HG03354 (cell line): Measurements from ENCODE around the gene SLC25A51.

Experiments used
- ATAC-seq: cut with Tn5 transposase; IDR thresholded peaks from one replicate; pipeline ENCODE4 v1.9.1; 2021; ENCODE audit warnings: mild to moderate bottlenecking; ENCODE audit not compliant: unreplicated experiment, poor library complexity, severe bottlenecking

Gene SLC25A51, protein sequence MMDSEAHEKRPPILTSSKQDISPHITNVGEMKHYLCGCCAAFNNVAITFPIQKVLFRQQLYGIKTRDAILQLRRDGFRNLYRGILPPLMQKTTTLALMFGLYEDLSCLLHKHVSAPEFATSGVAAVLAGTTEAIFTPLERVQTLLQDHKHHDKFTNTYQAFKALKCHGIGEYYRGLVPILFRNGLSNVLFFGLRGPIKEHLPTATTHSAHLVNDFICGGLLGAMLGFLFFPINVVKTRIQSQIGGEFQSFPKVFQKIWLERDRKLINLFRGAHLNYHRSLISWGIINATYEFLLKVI

DNA sequence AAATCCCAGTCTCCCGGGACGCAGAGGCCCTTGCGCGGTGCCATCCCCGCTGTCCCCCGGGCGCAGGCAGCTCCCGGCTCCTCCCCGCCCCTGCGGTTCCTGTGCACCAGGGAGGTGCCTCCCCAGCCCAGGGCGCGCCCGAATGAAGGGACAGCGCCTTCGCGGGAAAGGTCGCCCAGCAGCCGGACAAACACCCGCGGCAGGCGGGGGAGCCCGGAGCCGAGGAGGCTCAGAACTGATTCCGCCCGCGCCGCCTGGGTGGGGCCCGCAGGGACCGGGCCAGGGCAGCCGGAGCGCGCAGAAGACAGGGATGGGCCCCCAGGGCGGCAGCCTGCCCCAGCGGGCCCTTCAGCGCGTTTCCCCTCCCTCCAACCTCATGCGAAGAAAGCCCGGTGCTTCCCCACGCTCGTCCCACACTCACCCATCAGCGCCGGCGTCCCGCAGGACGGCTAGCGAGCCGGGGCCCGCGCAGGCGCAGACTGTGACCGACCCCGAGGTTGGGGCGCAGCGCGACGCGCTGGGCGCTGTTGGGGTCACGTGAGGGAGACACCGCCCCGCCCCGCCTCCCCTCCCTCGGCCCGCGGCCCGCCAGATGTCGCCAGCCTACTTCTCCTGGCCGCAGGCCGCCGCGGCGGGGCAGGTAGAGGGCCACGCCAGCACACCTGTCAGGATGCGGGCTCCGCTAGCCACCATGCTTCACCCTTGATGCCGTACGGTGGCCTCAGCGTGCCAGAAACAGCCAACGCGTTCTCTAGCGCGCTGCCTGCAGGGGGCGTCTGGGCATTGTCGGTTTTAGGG, at the start of gene SLC25A51:
Gene SLC25A51 (minus strand): TSS at position 481 of the 798 bp plus-strand sequence. CDS start 15,577 bp downstream, outside the sequence.
- peak; percentile 86 for ATAC-seq

DNA sequence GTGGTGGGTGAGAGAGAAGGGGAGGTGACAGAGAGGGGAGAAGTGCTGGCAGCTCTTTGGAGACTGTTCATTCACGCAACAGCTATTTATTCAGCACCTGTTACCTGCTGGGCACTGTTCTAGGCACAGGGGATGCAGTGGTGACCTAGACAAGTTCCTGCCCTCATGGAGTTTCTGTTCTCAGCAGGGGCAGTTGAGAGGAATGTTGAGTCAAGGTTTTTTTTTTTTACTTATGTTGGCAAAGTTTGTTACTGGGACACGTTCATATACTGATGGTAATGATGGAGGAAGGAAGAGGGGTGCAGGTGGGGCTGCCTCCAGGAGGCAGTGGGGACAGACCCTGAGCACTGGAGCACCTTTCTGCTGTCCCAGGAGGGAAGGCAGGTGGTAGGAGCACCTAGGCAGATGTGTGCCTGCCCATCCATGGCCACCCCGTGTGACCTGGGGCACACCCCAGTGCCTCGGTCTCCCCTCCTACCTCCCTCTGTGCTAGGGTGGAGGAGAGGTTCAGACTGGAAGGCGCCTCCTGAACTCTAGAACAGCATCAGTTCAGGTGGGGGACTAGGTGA, 49.4 kb upstream of the SLC25A51 start:
- no peak for ATAC-seq

- no peak for ATAC-seq
Measured at GRCh38 chr9:37952731-37953130, 48.8 kb upstream of the SLC25A51 start.

GRCh38 chr9:37951671-37952449, 47.9 kb upstream of the SLC25A51 start:
- no peak for ATAC-seq

DNA sequence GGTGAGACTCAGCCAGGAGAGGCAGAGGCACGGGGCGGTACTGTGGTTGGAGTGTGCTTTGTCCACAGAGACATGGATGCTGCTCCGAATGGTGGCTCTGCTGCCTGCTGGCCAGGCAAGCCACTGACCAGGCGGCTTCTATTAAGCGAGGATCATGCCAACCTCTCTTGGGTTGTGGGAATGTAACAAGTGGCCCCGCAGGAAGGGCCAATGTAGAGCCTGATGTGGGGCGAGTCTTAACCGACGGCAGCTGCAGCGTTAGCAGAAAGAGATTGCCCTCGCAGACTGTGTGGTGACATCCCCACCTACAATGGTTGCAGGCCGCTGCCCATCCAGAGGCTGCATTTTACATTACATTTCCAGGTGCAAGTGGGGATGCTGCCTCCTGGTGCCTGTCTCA, 46.6 kb upstream of the SLC25A51 start:
- no peak for ATAC-seq

DNA sequence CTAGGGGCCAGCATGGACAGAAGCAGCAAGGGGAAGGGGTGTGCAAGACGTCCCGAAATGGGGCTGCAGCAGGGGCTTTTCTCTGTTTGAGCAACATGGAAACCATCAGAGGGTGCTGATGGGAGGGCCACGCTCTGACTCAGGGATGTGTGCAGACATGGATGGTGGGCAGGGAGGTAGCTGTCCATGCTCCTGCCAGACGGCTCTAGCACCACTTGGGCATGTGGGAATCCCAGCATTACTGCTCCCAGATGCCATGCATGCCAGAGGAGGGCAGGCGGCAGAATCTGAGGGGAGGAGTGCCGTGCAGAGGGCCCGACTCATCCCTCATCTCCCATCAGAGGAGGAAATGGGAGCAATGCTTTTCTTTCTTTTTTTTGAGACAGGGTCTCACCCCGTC, 45.6 kb upstream of the SLC25A51 start:
- no peak for ATAC-seq

GRCh38 chr9:37948417-37948980, 44.6 kb upstream of the SLC25A51 start:
- no peak for ATAC-seq

- no peak for ATAC-seq
Measured at GRCh38 chr9:37947977-37948376, 44.0 kb upstream of the SLC25A51 start.

DNA sequence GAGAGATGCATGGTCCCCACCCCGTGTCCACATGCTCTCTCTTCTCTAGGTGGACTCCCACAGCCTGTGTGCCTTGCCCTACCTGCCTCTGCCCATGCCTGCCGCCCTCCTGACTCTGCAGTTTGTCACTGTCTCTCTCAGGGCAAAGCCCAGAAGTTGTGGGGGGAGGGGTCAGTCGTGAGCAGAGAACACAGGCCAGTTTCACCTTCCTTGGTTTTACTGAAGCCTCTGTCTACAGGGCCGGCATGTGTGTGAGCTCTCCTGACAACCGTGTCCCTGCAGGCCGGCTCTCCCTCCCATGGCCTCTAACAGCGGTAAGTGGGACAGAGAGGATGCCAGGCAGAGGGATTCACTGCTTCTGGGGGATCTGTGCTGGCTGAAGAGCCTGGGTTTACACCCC, 43.5 kb upstream of the SLC25A51 start:
- ATAC-seq: no peak

DNA sequence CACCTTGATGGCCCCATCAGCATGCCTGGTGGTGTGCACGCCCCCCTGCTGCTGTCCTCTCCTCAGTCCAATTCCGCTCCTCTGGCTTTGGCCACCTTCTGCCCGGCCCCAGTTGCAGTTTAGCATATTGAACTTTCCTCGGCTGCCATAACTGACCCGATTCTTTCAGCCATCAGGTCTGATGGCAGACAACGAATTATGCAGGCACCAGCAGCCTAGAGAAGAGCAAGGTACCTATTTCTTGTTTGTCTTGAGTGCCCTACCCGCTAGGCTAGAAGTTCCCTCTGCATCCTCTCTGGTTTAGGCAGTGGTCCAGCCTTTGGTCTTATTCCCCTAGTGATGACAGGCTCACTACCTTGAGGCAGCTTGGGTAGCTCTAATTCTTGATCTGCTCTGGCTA, 43.0 kb upstream of the SLC25A51 start:
- ATAC-seq: no peak

GRCh38 chr9:37946041-37946440, 42.1 kb upstream of the SLC25A51 start:
- no peak for ATAC-seq

- ATAC-seq: no peak
Measured at GRCh38 chr9:37944671-37945481, 40.9 kb upstream of the SLC25A51 start.

- no peak for ATAC-seq
Measured at GRCh38 chr9:37944266-37944650, 40.3 kb upstream of the SLC25A51 start.

GRCh38 chr9:37943345-37944265, 39.7 kb upstream of the SLC25A51 start:
- no peak for ATAC-seq

DNA sequence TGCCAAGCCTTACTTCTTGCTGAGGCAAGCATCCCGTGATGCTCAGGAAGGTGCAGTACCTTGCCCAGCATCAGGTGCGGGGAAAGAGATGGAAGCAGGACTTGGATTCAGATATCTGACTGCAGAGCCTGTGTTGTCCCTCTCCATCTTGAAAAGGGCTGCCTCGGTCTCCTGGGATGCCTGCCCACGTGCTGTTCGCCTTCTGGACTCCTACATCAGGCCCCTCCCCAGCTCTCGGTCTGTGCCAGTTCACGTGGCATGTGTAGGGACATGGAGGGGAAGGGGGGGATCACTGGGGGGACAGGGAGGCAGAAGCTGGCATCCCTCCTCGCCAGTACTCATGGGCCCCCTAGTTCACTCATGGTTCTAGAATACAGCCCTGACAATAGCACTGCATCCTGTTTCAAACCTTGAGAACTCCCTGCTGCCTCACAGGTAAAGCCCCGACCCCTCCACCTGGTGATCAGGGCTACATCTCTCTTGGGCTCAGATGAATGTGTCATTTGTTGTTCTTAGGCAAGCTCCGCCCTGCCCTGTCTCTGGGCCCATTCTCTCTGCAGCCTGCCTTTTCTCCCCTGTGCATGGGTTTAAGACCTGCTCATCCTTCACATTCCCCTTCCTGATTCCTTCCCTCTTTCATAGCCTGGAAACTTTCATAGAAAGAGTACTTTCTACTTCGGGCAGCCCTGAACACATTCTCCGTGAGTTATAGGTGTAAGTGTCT, 38.9 kb upstream of the SLC25A51 start:
- ATAC-seq: no peak

DNA sequence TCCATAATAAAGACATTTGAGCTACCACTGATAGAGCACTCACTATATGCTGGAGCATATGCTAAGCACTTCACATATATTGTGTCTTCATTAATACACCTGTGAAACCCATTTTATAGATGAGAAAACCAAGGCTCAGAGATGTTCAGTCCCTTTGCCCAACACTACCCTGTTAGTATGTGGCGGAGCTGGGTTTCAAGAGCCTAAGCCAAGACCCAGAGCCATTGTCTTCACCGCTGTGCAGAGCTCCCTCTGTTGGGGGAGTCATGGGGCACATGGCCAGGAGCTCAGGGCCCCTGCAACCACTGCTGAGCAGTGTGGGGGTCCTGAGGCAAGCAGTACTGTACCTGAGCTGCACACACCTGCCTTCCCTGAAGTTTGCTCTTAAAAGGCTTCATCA, 37.3 kb upstream of the SLC25A51 start:
- ATAC-seq: no peak

DNA sequence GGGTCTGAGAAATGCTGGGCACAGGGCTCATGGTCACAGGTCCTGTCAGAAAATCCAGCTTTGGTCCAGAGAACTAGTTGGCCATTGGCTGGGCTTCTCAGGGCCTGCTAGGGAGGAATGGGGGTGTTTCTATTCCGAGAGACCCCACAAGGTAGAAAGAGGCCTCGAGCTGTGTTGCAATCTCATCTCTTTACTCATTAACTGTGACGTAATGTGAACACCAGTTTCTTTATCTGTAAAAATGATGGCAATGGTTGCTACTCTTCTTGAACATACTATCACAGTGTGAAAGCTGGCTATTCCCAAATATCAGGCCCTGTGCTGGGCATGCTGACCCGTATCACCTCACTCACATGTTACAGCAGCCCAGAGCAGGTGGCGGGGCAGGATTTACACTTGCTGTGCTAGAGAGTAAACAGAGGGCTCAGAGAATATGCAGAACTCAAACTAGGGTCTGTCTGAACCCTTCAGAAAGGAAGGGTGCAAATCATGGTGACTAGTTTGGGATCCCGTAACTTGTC, 35.7 kb upstream of the SLC25A51 start:
- ATAC-seq: no peak
